ENCODE results near the gene NPRL2. TPM values are rescaled to one million over a fixed set of nuclear protein-coding genes. Genes with fewer than 3 reads are reported as not detected.
A peak's percentile ranks its signal among the peaks of the same experiment; 100 is the strongest.

The NPRL2 gene
- total RNA-seq, 1 experiment from 2014 or later = 20.6 TPM

- no peak for TF ChIP-seq ETV6 (CRISPR knock-in tag; IDR thresholded peaks at IDR 0.05)
These were observed 49.8 kb downstream of the NPRL2 start (continued) for GRCh38 chr3:50300681-50301254.

GRCh38 chr3:50299929-50300680 lies 50.5 kb downstream of the NPRL2 start:
- Mint-ChIP-seq H3K4me3 (peak overlapping the region; percentile 97), H3K36me3 (0 out of 2 replicates have a peak, but pooled peaks cover 4% of the 10 kb centered on the region), H3K27me3 (ENCODE audit: low read depth) (no peaks in the 10 kb centered on the region; the same call in 1 of the 2 replicates), H3K4me1 (peaks cover 22% of the 10 kb centered on the region), H3K9me3 (0 out of 2 replicates have a peak, but pooled peaks cover 5% of the 10 kb centered on the region), H3K27ac (peak overlapping the region; percentile 82)
- ATAC-seq (no peak), DNase-seq (ENCODE audit: low spot score) (no peak)
- ChIA-PET CTCF (interaction anchor here (0.9 to 5.9 kb wide), 20 partner anchors 15 to 312 kb away, joined by 3 to 95 read pairs (median 4); partner anchors contain the start of genes CISH and HYAL2), POLR2A (interaction anchor here (0.8 to 1.4 kb wide), 6 partner anchors 18 to 50 kb away, joined by 3 to 8 read pairs (median 4); partner anchors contain the start of genes CYB561D2, HYAL2 and NPRL2)
- TF ChIP-seq PRDM15 (CRISPR knock-in tag; IDR thresholded peaks at IDR 0.05) = no peak
- TF ChIP-seq IRF2 (CRISPR knock-in tag; IDR thresholded peaks at IDR 0.05; ENCODE audit: borderline replicate concordance, low read depth) = no peak
- no peak for TF ChIP-seq MAX (CRISPR knock-in tag; IDR thresholded peaks at IDR 0.05)
- no peak for TF ChIP-seq MXD4 (CRISPR knock-in tag; IDR thresholded peaks at IDR 0.05; ENCODE audit: borderline replicate concordance)
- TF ChIP-seq ESRRA (CRISPR knock-in tag; IDR thresholded peaks at IDR 0.05; ENCODE audit: borderline replicate concordance) = no peak
- no peak for TF ChIP-seq ATF1 (CRISPR knock-in tag; IDR thresholded peaks at IDR 0.05)
- no peak for TF ChIP-seq FOXJ3 (CRISPR knock-in tag; IDR thresholded peaks at IDR 0.05; ENCODE audit: borderline replicate concordance)
- TF ChIP-seq HMGXB4 (CRISPR knock-in tag; IDR thresholded peaks at IDR 0.05) = no peak
- TF ChIP-seq NFYB (CRISPR knock-in tag; conservative IDR thresholded peaks at IDR 0.05; ENCODE audit: low read depth) = no peak
- TF ChIP-seq ZMAT4 (CRISPR knock-in tag; IDR thresholded peaks at IDR 0.05) = no peak
- TF ChIP-seq CREM (CRISPR knock-in tag; IDR thresholded peaks at IDR 0.05) = no peak
- no peak for TF ChIP-seq CREB1 (CRISPR knock-in tag; IDR thresholded peaks at IDR 0.05)
- no peak for TF ChIP-seq ZNF219 (CRISPR knock-in tag; IDR thresholded peaks at IDR 0.05; ENCODE audit: borderline replicate concordance)
- no peak for TF ChIP-seq TP53 (CRISPR knock-in tag; IDR thresholded peaks at IDR 0.05)

GRCh38 chr3:50299638-50299928 lies 51.0 kb downstream of the NPRL2 start:
- Mint-ChIP-seq H3K4me3 (peak overlapping the region; percentile 97), H3K9me3 (0 out of 2 replicates have a peak, but pooled peaks cover 1% of the 10 kb centered on the region), H3K36me3 (0 out of 2 replicates have a peak, but pooled peaks cover under 1% of the 10 kb centered on the region), H3K27ac (peak overlapping the region; percentile 82), H3K4me1 (peaks cover 22% of the 10 kb centered on the region), H3K27me3 (ENCODE audit: low read depth) (no peaks in the 10 kb centered on the region; the same call in 1 of the 2 replicates)
- ChIA-PET CTCF (interaction anchor here (0.6 to 5.9 kb wide), 20 partner anchors 15 to 312 kb away, joined by 3 to 95 read pairs (median 4); partner anchors contain the start of genes CISH and HYAL2), POLR2A (interaction anchor here (0.5 to 1.4 kb wide), 7 partner anchors 18 to 51 kb away, joined by 3 to 8 read pairs (median 4); partner anchors contain the start of genes CYB561D2, HYAL2 and NPRL2)
- TF ChIP-seq ZMAT4 (CRISPR knock-in tag; IDR thresholded peaks at IDR 0.05) (no peak), GABPB1 (CRISPR knock-in tag; IDR thresholded peaks at IDR 0.05) (peak; percentile 33; the same call in 1 of the 2 replicates)
- ATAC-seq (no peak), DNase-seq (ENCODE audit: low spot score) (no peak)

Data from WTC11 (cell line).